Measurements from ENCODE around the gene TCF7L2.

The TCF7L2 gene

DNA sequence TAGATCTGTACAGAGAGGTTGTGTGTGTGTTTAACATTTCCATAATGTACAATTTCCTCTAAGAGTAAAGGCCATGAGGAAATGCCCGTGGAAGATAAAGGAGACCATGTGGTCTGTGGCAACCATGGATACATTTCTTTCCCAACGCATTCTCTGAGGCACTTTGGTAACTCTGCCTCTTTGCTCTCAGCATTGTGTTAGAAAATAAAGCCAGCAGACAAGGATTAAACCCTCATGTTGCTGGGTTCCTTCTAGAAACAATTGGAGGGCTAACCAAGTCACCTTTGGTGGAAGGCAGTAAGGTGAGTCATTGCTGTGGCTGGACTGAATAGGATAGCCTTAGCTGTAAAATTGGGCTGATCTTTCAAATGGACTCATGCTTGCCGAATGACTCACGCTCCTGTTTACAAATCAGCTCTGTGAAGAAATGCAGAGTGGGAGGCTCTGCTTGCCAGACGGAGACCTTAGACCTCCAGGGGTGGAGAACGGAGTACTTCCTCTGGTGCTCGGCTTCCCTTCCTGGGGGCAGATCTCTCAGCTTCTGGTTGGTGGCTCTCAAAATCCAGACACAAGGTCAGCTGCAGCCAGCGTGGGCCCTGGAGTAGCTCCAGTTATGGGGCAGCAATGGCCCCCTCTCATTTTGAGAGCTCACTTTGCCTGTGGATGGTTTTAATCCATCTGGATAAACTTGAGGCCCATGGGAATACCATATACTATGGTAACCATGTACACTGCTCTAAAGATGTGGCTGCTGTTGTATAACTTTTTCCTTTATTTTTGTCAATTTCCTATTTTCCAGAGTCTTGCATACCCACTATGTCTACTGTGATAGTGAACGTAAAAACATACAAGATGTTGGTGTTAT lies 137.3 kb downstream of the TCF7L2 start:
- Histone ChIP-seq H3K4me2 (ENCODE audit: low read length) (no peak overlapping the region), H3K9me3 (ENCODE audit: insufficient read depth, low read length) (no peaks in the 10 kb centered on the region), H3K27ac (ENCODE audit: low read length) (no peak overlapping the region), H3K4me1 (ENCODE audit: low read length) (no peaks in the 10 kb centered on the region), H2AFZ (ENCODE audit: low read depth, low read length) (no peak overlapping the region), H4K20me1 (ENCODE audit: insufficient read depth, low read length) (no peaks in the 10 kb centered on the region), H3K4me3 (ENCODE audit: low read length) (no peak overlapping the region), H3K79me2 (ENCODE audit: low read length) (no peaks in the 10 kb centered on the region), H3K27me3 (ENCODE audit: low read depth, low read length) (no peaks in the 10 kb centered on the region), H3K9ac (ENCODE audit: low read length) (no peak overlapping the region), H3K36me3 (replicated peaks; ENCODE audit: low read depth, low read length) (no peaks in the 10 kb centered on the region)
- TF ChIP-seq, protein P1, sequence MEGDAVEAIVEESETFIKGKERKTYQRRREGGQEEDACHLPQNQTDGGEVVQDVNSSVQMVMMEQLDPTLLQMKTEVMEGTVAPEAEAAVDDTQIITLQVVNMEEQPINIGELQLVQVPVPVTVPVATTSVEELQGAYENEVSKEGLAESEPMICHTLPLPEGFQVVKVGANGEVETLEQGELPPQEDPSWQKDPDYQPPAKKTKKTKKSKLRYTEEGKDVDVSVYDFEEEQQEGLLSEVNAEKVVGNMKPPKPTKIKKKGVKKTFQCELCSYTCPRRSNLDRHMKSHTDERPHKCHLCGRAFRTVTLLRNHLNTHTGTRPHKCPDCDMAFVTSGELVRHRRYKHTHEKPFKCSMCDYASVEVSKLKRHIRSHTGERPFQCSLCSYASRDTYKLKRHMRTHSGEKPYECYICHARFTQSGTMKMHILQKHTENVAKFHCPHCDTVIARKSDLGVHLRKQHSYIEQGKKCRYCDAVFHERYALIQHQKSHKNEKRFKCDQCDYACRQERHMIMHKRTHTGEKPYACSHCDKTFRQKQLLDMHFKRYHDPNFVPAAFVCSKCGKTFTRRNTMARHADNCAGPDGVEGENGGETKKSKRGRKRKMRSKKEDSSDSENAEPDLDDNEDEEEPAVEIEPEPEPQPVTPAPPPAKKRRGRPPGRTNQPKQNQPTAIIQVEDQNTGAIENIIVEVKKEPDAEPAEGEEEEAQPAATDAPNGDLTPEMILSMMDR (IDR thresholded peaks at IDR 0.05; ENCODE audit: low read depth, low read length), result no peak
- TF ChIP-seq EZH2phosphoT487 (IDR thresholded peaks at IDR 0.05; ENCODE audit: low read depth), result no peak

DNA sequence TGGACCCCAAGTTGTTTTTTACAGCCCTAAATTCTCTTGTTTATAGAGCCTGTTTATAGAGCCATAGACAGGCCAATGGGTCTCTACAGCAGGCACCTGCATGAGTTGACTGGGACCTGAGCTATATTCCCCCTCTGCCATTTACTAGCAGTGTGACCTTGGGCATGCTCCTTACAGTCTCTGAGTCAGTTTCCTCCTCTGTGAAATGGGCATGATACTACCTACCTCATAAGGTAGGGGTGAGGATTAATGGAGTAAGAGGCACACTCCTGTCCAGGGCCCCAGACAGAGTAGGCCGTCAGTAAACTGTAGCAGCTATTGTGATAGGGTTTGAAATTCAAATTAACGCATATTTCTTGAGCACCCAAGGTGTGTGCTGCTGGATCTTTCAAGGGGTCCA lies 138.1 kb downstream of the TCF7L2 start:
- Histone ChIP-seq H3K9me3 (ENCODE audit: insufficient read depth, low read length) (no peaks in the 10 kb centered on the region), H3K27me3 (ENCODE audit: low read depth, low read length) (no peaks in the 10 kb centered on the region), H2AFZ (ENCODE audit: low read depth, low read length) (no peak overlapping the region), H3K4me2 (ENCODE audit: low read length) (no peak overlapping the region), H3K9ac (ENCODE audit: low read length) (no peak overlapping the region), H3K4me1 (ENCODE audit: low read length) (no peaks in the 10 kb centered on the region), H3K4me3 (ENCODE audit: low read length) (no peak overlapping the region), H4K20me1 (ENCODE audit: insufficient read depth, low read length) (no peaks in the 10 kb centered on the region), H3K27ac (ENCODE audit: low read length) (no peak overlapping the region), H3K79me2 (ENCODE audit: low read length) (no peaks in the 10 kb centered on the region), H3K36me3 (replicated peaks; ENCODE audit: low read depth, low read length) (no peaks in the 10 kb centered on the region)
- TF ChIP-seq, protein P1 (IDR thresholded peaks at IDR 0.05; ENCODE audit: low read depth, low read length), result no peak

GRCh38 chr10:113089551-113089950 lies 139.5 kb downstream of the TCF7L2 start:
- no peaks in the 10 kb centered on the region for H4K20me1 ChIP-seq (ENCODE audit: insufficient read depth, low read length)
- no peak overlapping the region for H3K27ac ChIP-seq (ENCODE audit: low read length)
- TF ChIP-seq, protein P1 (IDR thresholded peaks at IDR 0.05; ENCODE audit: low read depth, low read length), result no peak
- TF ChIP-seq EZH2phosphoT487 (IDR thresholded peaks at IDR 0.05; ENCODE audit: low read depth), result no peak
- no peak overlapping the region for H3K4me3 ChIP-seq (ENCODE audit: low read length)
- no peaks in the 10 kb centered on the region for H3K36me3 ChIP-seq (replicated peaks; ENCODE audit: low read depth, low read length)
- no peak overlapping the region for H2AFZ ChIP-seq (ENCODE audit: low read depth, low read length)
- no peaks in the 10 kb centered on the region for H3K9me3 ChIP-seq (ENCODE audit: insufficient read depth, low read length)
- H3K27me3 ChIP-seq (ENCODE audit: low read depth, low read length), result no peaks in the 10 kb centered on the region
- no peak overlapping the region for H3K4me2 ChIP-seq (ENCODE audit: low read length)
- peaks cover 7% of the 10 kb centered on the region for H3K4me1 ChIP-seq (ENCODE audit: low read length)
- no peaks in the 10 kb centered on the region for H3K79me2 ChIP-seq (ENCODE audit: low read length)
- H3K9ac ChIP-seq (ENCODE audit: low read length), result no peak overlapping the region

DNA sequence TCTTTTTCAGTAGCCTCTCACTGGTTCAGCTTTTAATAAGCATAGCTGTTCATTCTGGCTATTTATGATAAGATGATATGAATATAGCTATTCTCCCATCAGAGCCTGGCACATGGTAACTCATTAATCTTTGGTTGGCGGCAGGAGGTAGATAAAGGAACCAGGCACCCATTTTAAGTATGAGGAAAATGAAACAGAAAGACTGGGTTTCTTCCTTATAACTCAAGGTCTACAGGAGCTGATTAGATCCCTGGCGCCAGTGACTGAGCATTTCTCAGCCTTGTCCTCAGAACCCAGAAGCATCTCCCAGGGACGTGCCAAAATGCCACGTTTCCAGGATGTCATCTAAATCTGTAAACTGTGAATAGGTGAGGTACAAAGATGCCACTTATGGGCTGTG lies 141.9 kb downstream of the TCF7L2 start:
- Histone ChIP-seq H3K9ac (ENCODE audit: low read length) (no peak overlapping the region), H3K9me3 (ENCODE audit: insufficient read depth, low read length) (no peaks in the 10 kb centered on the region), H3K27me3 (ENCODE audit: low read depth, low read length) (no peaks in the 10 kb centered on the region), H3K4me1 (ENCODE audit: low read length) (peaks cover 7% of the 10 kb centered on the region), H4K20me1 (ENCODE audit: insufficient read depth, low read length) (no peaks in the 10 kb centered on the region), H3K27ac (ENCODE audit: low read length) (no peak overlapping the region), H3K79me2 (ENCODE audit: low read length) (no peaks in the 10 kb centered on the region), H3K4me2 (ENCODE audit: low read length) (no peak overlapping the region), H3K36me3 (replicated peaks; ENCODE audit: low read depth, low read length) (no peaks in the 10 kb centered on the region), H3K4me3 (ENCODE audit: low read length) (no peak overlapping the region), H2AFZ (ENCODE audit: low read depth, low read length) (no peak overlapping the region)
- TF ChIP-seq, protein P1 (IDR thresholded peaks at IDR 0.05; ENCODE audit: low read depth, low read length), result no peak
- TF ChIP-seq EZH2phosphoT487 (IDR thresholded peaks at IDR 0.05; ENCODE audit: low read depth), result no peak

Data from OCI-LY3 (cell line).